ENCODE results near the gene ZBED4. TPM values are rescaled to one million over a fixed set of nuclear protein-coding genes. Genes with fewer than 3 reads are reported as not detected.

Gene ZBED4
- total and polyA plus RNA-seq, 3 donors from 2014 or later, result 9.1 to 18.2 (median 17.2) TPM

DNA sequence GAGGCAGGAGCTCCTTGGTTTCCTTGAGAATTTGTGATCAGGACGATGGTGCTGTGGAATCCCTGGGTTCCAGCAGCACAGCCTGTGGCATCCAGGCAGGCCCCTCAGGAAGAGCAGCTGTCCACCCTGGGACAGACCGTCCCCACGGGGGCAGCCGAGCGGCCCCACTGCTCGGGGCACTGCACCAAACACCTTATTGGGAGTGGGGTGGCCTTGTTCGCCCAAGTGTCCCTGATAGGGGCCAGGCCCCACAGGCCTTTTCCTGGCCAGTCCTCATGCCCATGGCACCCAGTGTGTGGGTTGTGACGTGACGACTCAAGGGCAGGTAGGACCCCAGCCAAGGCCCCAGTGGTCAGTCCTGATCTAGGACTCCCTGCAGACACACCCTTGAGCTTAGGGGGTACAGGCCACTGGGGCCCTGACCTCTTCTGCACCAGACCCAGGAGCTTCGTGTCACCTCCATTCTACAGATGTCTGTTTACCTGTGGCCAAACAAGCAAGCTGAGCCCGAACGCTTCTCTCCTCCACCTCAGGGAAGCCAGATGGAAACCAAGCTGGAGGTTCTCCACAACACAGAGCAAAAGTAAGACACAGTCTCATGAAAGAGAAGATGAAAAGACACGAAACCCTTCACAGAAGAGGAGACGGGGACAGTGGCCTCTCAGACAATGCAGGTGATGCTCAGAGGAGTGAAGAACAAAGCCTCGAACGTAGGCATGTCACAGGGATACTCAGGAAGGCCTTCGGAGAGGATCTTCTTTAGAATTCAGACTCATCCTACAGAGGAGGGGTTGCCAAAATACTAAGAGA is 24.4 kb upstream of the ZBED4 start:
- H3K27me3 ChIP-seq, result no peaks in the 10 kb centered on the region
- 95 to 96% methylated on average over 9 to 17 of the region's 17 CpGs for WGBS, 2 donors
- H3K4me3 ChIP-seq, result no peak overlapping the region
- H3K27ac ChIP-seq, result peak overlapping the region in 1 of 2 donors; percentile 86
- H3K4me1 ChIP-seq, result peaks cover 27% of the 10 kb centered on the region
- no peaks in the 10 kb centered on the region for H3K9me3 ChIP-seq
- TF ChIP-seq, protein P1, sequence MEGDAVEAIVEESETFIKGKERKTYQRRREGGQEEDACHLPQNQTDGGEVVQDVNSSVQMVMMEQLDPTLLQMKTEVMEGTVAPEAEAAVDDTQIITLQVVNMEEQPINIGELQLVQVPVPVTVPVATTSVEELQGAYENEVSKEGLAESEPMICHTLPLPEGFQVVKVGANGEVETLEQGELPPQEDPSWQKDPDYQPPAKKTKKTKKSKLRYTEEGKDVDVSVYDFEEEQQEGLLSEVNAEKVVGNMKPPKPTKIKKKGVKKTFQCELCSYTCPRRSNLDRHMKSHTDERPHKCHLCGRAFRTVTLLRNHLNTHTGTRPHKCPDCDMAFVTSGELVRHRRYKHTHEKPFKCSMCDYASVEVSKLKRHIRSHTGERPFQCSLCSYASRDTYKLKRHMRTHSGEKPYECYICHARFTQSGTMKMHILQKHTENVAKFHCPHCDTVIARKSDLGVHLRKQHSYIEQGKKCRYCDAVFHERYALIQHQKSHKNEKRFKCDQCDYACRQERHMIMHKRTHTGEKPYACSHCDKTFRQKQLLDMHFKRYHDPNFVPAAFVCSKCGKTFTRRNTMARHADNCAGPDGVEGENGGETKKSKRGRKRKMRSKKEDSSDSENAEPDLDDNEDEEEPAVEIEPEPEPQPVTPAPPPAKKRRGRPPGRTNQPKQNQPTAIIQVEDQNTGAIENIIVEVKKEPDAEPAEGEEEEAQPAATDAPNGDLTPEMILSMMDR (IDR thresholded peaks at IDR 0.05), result no peak
- no peak for TF ChIP-seq POLR2A (IDR thresholded peaks at IDR 0.05)
- no peak for DNase-seq
- no peaks in the 10 kb centered on the region for H3K36me3 ChIP-seq (ENCODE audit: low read depth, missing control alignments)
- intact Hi-C loops (cut with DNase I; ENCODE audit: low total_unique reads), result no loop called here

DNA sequence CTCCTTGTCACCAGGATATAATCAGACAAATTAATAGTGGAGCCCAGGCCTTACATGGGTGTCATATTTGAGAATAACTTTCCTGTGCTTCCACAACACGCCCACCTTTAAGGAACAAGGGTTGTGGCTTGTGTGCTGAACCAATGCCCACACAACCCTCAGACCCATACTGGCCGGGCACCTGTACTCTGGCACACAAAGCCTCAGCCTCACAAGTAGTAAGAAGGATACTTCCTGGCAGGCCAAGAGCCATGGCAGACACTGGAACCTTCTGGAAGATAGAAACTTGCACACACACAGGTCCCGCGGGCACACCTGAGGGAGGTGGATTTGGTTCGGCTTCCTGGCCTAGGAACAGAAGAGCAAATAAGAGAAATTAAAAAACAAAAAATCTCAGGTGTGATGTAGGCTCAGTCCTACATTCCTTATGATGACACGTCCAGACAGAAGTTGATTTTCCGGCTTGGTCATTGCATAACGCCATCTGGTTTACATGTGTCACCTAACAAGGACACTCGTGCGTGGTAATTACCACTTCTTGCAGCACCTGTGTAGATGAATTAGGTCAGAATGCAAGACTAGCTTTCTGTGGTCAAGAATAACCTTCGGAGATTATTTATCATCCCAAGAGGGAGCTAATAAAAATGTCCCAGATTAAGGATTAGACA is 20.2 kb upstream of the ZBED4 start:
- H3K27me3 ChIP-seq, result no peaks in the 10 kb centered on the region
- TF ChIP-seq POLR2A (IDR thresholded peaks at IDR 0.05), result no peak
- TF ChIP-seq, protein P1 (IDR thresholded peaks at IDR 0.05), result no peak
- H3K36me3 ChIP-seq (ENCODE audit: low read depth, missing control alignments), result no peaks in the 10 kb centered on the region
- intact Hi-C loops (cut with DNase I; ENCODE audit: low total_unique reads), result no loop called here
- peaks cover 2% of the 10 kb centered on the region for H3K4me1 ChIP-seq
- H3K9me3 ChIP-seq, result no peaks in the 10 kb centered on the region
- no peak overlapping the region for H3K4me3 ChIP-seq
- no peak for DNase-seq
- no peak overlapping the region for H3K27ac ChIP-seq
- 90 to 91% methylated on average over 11 of the region's 11 CpGs for WGBS, 2 donors

DNA sequence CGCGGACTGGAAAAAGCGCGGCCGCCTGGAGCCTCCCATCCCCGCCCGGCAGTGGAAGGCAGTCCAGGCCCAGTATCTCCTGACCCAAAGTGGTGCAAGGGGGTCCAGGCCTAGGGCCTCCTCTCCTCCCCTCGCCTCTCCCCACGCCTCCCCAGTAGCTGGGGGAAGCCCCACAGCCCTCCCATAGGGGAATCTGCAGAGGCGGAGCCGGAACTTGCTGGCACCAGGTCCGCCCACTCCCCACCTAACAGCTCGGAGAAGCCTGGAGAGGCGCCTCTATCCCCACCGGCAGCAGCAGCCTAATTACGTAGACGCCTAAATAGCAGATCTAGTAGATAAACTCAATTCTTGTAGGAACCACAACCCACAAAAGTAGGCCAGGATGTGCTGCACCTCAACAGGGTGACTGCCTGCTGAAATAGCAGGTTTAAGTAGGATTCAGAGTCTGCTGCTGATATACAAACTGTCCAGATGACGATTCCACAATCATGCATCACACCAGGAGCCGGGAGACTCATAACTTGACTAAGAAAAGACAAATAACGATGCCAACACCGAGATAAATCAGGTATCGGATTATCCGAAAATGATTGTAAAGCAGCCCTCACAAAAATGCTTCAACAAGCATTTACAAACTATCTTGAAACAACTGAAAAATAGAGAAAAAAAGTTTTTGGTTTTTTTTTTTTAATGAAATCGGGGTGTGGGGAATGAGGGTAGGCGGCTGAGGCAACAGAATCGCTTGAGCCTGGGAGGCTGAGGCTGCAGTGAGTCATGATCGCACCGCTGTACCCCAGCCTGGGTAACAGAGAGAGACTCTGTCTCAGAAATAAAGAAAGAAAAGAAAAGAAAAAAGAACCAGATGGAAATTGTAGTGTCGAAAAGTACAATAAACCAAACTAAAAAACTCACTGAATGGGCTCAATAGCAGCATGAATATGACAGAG is 14.6 kb upstream of the ZBED4 start:
- intact Hi-C loops (cut with DNase I; ENCODE audit: low total_unique reads), result no loop called here
- peak overlapping the region; percentile 26 to 29 for H3K4me3 ChIP-seq
- 59% methylated on average over 12 to 29 of the region's 29 CpGs for WGBS, 2 donors
- no peak overlapping the region for H3K27ac ChIP-seq
- no peaks in the 10 kb centered on the region for H3K36me3 ChIP-seq (ENCODE audit: low read depth, missing control alignments)
- TF ChIP-seq POLR2A (IDR thresholded peaks at IDR 0.05), result no peak
- TF ChIP-seq, protein P1 (IDR thresholded peaks at IDR 0.05), result no peak
- no peaks in the 10 kb centered on the region for H3K27me3 ChIP-seq
- no peaks in the 10 kb centered on the region for H3K4me1 ChIP-seq
- DNase-seq, result no peak
- H3K9me3 ChIP-seq, result no peaks in the 10 kb centered on the region

DNA sequence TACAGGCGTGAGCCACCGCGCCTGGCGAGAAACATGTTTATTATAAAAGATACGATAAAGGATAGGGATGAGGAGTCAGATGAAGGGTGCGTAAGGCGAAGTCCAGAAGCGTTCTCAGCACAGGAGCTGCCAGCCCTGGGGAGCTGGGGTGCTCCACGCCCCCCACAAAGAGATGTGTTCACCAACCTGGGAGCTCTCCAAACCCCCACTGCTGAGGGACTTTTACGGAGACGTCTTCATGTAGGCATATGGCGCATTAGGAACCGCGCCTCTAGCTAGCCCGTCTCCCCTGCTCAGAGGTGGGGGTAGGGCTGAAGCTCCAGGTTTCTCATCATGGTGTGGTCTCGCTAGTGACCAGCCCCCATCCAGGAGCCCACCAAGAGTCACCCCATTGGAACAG is 8.4 kb upstream of the ZBED4 start:
- Histone ChIP-seq H3K27me3 (no peaks in the 10 kb centered on the region), H3K9me3 (no peaks in the 10 kb centered on the region), H3K4me1 (peaks cover 16% of the 10 kb centered on the region), H3K36me3 (ENCODE audit: low read depth, missing control alignments) (no peaks in the 10 kb centered on the region), H3K4me3 (no peak overlapping the region), H3K27ac (no peak overlapping the region)
- no peak for DNase-seq
- WGBS, 2 donors, result 83 to 84% methylated on average over 13 to 16 of the region's 16 CpGs
- intact Hi-C loops (cut with DNase I; ENCODE audit: low total_unique reads), result no loop called here
- TF ChIP-seq, protein P1 (IDR thresholded peaks at IDR 0.05), result no peak
- TF ChIP-seq POLR2A (IDR thresholded peaks at IDR 0.05), result no peak
